Neural progenitor cell (in vitro differentiated cells): ENCODE measurements around the gene SPATA21.

Experiments used
- CTCF ChIP-seq: fragments of 200-600 bp; sonication (generic); IDR thresholded peaks from 2 replicates; pipeline ENCODE4 v1.5.1; 2017; ENCODE audit warnings: antibody characterized with exemption, mild to moderate bottlenecking
- EZH2 ChIP-seq: fragments of 200-600 bp; sonication (generic); IDR thresholded peaks from 2 replicates; pipeline ENCODE4 v1.6.1; 2017; ENCODE audit warnings: antibody characterized with exemption, mild to moderate bottlenecking, moderate library complexity
- EZH2phosphoT487 ChIP-seq: fragments of 200-600 bp; sonication (generic); IDR thresholded peaks from 2 replicates; pipeline ENCODE4 v1.6.1; 2017; ENCODE audit warnings: antibody characterized with exemption

GRCh38 chr1:16436946-16437474, at the start of gene SPATA21:
- TF ChIP-seq CTCF = no peak
- no peak for TF ChIP-seq EZH2
- TF ChIP-seq EZH2phosphoT487 = no peak
